Activated T-helper 9 cell treated with anti-CD3 and anti-CD28 coated beads, Interleukin-2, amount 50 U/mL, for 16 hours (primary cell): Measurements from ENCODE around the gene SMURF2.
A peak's percentile ranks its signal among the peaks of the same experiment; 100 is the strongest.

Experiments used
- DNase-seq: peaks from one replicate; pipeline ENCODE4 v3.0.0-alpha.2; 2020; ENCODE audit warnings: low read depth

Gene SMURF2

GRCh38 chr17:64537488-64537887 is 124.6 kb downstream of the SMURF2 start:
- no peak for DNase-seq

- no peak for DNase-seq
Measured at GRCh38 chr17:64536913-64537312, 125.2 kb downstream of the SMURF2 start.

GRCh38 chr17:64535357-64535756 is 126.8 kb downstream of the SMURF2 start:
- DNase-seq: no peak

- DNase-seq: no peak
Measured at GRCh38 chr17:64534187-64534586, 127.9 kb downstream of the SMURF2 start.

GRCh38 chr17:64533784-64534183 is 128.3 kb downstream of the SMURF2 start:
- DNase-seq: no peak

DNA sequence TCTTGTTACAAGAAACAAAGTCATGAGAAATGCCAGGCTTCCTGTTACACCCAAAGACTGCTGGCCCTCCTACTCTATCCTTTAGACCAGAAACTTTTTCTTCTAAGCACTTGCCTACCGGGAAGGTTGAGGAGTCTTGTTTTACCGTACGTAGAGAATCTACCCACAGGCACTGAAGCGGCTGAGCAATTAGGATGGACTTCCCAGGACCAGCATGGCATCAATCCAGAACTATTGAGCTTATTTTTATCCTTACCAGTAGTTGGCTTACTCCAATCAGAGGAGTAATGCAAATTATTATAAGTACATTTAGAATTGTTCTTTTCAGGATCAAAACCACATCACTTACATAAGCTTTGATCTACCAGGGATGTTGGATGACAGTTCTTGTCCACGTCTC is 129.7 kb downstream of the SMURF2 start:
- DNase-seq: no peak

DNA sequence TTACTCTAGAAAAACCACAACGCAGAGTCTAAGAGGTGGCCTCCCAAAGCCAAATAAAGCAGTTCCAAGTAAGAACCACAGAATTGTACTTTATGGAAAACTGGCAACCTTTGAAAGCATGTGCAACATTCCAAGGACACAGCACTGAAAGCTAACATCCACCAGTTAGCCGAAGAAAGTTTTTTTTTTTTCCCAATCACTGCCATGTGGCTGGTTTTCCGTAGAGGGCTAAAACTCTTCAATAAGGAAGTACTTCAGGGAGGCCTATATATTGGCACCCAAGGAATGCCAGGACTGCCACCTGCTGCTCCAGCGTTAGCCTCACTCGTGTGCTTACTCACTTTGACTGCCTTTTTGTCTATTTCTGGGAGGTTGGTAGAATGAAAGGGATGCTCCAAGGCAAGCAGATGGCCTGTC is 130.1 kb downstream of the SMURF2 start:
- no peak for DNase-seq

GRCh38 chr17:64529221-64529620 is 132.9 kb downstream of the SMURF2 start:
- no peak for DNase-seq

GRCh38 chr17:64527914-64528313 is 134.2 kb downstream of the SMURF2 start:
- DNase-seq: no peak

GRCh38 chr17:64520359-64520758 is 141.7 kb downstream of the SMURF2 start:
- DNase-seq: no peak

DNA sequence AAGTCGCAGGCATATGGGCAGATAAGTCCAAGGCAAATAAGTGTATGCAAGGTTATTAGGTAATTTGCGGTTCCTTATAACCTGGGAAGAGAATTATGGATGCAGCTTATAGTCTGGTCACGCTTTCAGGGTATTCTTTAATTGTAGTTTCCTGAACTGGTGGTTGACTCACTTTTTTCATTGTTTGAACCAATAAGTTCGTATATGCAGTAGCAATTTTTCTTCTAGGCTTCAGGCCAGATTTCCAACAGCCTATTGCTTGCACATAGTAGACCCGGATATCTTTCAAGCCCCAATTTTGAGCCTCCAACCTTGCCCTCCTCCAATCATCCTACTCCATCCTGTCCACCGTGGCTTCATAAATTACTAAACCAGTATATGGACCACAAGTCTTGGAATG is 142.5 kb downstream of the SMURF2 start:
- no peak for DNase-seq

DNA sequence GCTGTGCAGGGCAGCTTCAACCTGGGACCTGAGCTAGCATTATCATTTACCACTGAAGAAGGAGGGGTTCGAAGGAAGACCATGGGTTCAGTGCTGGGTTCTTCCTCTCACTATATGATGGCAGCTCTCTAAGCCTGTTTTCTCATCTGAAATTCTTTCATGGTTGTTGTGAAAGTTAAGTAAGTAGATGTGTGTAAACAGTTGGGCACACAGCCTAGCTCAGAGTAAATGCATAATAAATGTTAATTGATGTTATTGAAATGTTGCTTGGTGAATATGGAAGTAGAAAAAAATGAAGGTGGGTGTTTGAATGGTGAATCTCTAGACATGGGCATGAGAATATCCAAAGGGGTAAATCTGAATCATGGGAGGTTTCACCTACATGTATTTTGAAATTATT is 146.3 kb downstream of the SMURF2 start:
- DNase-seq: no peak

DNA sequence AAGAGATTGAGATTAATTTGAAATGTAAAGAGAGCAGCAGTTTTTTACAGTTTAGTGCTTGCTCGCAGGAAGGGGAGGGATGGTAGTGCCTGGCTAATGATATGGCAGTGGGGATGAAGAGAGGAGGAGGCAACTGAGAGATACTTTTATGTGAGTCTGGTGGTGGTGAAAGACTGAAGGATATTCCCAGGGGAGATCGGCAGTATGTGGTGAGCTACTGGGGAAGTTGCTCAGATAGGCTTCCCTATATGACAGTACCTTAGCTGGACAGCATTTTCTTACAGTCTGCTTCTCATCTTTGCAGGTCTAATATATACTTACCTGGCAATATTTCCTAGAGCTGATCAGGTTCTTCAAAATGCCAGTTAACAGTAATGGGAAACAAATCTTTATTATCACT is 146.7 kb downstream of the SMURF2 start:
- DNase-seq: no peak

- DNase-seq: no peak
Measured at GRCh38 chr17:64509179-64509578, 152.9 kb downstream of the SMURF2 start.

DNA sequence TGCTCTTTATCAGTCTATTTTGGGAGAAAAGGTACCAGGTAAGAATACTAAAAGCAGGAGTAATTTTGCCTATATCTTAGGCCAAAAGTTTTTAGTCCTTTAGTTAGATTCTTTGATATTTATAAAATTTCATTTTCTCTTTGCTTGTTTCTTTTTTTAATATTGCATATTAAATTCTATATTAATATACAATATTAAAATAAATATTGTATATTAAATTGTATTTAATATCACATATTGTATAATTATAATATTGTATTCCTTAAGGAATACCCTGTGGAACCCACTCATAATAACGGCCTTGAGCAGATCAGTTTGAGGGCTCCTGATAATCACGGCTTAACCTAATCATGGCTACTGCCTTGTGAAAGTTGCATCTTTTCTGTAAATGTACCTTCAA is 153.4 kb downstream of the SMURF2 start:
- no peak for DNase-seq

DNA sequence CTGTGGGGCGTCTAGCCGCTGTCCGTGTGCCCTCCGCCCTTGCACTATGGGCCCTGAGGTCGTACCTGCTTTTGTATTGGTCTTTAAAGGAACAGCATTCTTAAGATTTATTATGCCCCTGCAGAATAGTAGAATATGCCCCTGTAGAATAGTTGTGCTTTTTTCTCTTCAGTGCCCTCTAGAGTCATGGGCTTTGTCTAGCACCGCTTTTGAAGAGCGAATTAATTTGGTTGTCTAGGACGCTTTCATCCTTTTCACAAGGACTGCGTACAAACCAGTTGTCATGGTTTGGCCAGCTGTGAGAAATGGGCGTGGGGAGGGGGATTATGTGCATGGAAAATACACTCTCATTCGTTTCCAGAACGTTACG is 154.7 kb downstream of the SMURF2 start:
- DNase-seq: peak; percentile 2

DNA sequence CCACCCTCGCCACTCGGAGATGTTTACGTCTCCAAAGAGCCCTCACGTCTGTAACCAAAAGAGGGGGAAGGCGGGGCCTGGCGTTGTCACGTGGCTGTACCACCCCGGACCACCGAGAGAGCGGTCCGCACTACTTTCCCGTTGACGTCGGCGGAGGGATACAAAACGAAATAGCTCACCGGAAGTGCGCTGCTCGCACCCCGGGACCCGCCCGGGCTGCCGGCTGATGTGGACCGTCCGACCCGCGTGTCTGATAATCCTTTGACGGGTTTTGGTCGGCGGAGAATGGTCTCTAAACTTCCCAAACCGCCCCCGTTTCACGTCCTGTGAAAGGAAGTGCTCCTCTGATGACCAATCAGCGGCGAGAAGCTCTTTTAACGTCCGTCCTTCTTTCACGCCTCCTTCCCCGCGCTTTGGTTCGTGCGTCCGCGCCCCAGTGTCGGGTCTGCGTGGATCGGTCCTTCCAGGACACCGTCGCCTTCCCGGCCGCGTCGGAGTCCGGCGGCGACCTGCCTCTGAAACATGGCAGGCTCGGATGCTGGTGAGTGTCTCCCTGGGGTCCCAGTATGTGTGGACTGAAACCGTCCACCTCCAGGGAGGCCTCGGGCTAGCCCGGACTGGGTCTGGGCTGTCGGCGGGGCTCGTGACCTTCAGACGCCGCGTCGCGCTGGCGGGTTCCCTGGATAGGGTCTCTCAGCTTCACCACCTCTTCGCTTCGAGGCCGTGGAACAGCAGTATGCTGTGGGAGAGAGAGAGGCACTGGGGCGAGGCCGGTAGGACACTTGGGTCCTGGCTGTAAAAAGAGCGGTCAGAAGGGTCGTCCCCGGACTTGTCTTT is 155.3 kb downstream of the SMURF2 start, which contains the start of gene CEP95:
CEP95 (plus strand) TSS at position 402 of the 837 bp plus-strand sequence; CDS start at position 523, 121 bp downstream.
- peak; percentile 90 for DNase-seq

- peak; percentile 97 for DNase-seq
Measured at GRCh38 chr17:64506201-64506575, 155.9 kb downstream of the SMURF2 start, which contains the start of gene DDX5. Gene DDX5 (minus strand): TSS chr17:64506289. CDS start chr17:64506119, 170 bp downstream.

DNA sequence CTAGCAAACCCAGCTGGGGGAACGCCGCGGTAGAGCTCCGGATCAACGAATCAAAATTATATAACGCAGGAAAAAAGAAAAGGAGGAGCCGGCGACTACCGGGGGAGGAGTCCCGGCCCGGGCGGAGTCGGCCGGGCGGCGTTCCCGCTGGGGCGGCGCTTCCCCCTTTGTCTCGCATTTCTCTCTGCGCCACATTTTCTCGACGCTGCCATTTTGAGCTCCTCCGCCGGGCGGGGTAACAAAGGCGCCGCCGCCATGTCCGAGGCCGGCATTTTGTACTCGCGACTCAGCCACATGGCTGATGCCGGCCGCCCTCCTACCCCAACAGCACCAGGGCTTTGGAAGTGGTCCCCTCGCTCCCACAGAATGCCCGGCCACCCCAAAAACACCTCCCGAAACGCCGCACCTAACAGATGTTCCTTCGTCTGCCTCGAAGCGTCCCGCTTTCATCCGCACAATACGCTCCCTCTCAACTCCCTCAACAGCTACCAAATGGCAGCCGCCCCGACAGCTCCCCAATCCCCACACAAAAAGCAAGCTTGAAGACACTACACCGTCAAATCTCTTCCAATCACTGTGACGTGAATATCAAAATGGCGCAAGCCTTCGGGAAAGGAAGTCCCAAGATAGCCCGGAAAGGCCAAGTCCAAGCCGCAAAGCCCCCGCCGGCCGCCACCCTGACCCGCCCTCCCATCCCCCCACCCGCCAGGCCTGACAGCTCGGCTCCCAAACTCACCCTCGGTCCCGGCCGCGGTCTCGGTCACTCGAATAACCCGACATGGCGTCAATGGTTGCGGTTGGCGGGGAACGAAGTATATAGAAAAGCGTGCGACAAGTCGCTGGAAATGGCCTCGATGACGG is 156.5 kb downstream of the SMURF2 start:
- peak; percentile 75 for DNase-seq

DNA sequence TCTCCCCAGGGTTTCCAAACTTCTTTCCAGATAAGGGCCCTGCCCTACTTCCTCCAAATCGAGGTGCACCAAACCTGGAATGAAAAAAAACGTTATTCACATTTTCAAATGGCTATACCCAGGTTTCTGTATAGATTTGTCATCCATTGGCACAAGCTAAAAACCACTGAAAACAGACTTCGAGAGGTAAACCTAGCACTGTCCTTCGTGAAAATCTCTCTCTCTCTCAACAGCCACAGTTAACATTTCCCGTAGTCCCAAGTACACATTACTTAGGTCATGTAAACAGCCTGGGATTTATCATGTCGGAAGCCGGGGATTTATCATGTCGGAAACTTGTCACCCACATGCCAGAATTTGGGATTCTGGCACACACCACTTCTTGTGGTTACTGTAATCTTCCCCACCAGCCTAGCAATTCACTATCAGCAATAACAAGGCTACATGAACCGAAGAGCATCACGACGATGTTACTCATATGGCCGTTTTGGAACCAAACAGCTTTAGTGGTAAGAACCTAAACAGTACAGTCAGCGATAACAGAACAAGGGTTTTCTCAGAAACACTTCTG is 157.3 kb downstream of the SMURF2 start:
- no peak for DNase-seq

DNA sequence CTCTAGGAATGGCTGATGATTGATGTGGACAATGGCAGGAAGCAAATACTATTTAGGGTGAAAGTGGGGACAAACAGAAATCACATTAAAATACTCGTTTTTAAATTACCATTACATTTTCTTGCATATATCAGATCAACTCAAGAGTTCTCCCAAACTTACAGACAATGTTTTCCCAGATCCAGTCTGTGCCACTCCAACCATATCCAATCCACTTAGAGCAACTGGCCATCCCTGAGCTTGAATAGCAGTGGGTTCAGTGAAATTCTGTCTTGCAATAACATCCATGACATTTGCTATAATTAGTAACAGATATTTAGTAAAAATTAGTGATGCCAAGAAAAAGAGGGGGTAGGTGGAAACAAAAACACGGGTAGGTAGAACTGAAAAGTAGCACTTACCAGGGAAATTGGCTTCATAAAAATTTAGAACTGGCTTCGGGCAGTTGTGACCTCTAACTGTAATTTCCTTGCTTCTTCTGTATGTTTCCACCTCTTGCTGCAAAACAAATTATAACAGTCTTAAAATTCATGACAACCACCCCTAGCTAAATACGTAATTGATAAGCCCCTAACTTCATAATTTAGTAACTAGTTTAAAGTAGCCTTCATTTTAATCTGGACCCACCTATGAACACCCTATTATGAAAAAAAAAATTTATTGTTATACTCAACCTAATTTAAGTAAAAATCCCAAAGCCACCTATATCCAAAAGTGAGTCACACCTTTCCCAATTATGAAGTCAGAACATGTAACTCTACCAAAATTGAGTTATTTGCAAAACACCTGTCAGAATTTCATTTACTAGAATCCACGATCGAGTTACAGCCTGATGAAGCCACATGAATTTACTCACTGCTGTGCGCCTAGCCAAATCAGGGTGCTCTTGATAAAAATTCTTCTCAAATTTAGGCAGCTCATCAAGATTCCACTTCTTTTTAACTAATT is 158.0 kb downstream of the SMURF2 start:
- DNase-seq: no peak

- no peak for DNase-seq
Measured at GRCh38 chr17:64503341-64503740, 158.8 kb downstream of the SMURF2 start.
